Stimulated activated CD8-positive, alpha-beta memory T cell treated with anti-CD3 and anti-CD28 coated beads, Interleukin-4, amount 100 ng/mL, for 4 hours (primary cell): ENCODE data around the gene MACROD2.

Source experiments
- DNase-seq, 2 donors: peaks; one replicate each; pipeline ENCODE4 v3.0.0-alpha.2; 2020; ENCODE audit warnings: low read depth in 2 of 2, low spot score in 1 of 2

Gene MACROD2

DNA sequence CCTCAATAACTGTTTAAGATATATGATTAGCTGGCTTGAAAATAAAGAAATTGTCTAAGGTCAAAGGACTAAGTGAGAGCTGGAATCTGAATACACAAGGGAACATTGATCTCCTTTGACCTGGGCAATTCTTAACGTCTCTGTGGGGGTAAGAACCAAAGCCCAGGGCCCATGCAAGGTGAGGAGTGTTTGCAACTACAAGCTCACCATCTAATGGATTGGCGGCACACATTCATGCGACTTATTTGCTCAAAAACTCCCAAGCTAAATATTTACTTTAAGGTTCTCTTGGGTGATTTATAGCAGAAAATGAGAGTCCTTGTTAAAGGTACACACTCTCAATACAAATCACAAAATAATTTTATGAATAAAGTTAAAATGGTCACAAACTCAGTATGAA, 734.1 kb downstream of the MACROD2 start:
- DNase-seq: no peak

DNA sequence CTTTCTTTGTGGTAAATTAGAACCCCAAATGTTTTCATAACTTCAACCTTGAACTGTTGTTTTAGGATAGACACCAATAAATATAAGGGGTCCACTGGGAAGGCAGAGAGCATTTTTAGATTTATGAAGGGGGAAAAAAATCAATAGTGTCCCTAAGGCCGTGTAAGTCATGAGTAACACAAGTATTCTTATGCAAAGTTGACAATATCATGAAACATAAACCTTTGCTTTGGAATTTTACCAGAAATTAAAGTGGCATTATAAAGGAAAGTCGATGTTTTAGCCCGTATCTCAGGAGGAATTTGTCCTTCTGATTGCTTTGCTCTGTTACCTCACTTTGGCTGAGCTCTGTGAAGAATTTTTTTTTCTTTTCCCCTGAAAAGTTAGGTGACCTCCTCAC, 737.0 kb downstream of the MACROD2 start:
- no peak for DNase-seq

- DNase-seq: no peak
Observed at GRCh38 chr20:14732996-14733395, 737.7 kb downstream of the MACROD2 start.

DNA sequence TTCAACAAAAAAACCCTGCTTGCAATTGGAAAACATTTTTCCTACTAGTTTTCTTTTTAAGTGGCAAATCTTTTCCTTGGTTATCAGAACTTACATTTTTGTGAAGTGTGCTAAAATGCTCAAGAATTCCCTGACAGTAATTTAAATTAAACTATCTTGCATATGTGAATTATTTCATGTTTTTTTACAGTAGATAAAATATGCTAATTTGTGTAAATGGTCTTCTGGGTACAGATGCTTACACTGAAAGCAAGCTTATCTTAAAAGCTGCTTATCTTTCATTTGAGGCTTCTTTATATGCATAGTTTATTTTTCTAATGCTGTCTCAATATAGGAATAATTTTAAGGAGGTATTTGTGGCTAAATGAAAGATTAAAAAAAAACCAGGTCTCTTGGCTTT, 745.1 kb downstream of the MACROD2 start:
- no peak for DNase-seq

DNA sequence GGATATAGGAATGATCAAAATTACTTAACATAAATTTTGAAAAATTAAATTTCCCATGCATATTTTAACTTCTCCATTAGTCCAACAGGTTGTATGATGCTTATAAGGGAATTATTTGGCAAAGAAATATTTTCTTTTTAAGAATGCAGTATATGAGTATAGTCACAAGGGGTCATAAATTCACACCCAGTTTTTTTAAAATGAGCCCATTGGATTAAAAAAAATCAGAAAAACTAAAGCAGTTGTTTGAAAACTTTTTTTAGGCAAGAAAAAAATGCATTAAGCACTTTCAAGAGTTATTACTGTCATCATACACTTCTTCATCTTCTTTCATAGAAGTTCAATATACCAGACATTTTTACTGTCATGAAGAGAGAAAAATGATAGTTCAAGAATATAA, 746.3 kb downstream of the MACROD2 start:
- no peak for DNase-seq

GRCh38 chr20:14744723-14745122, 749.4 kb downstream of the MACROD2 start:
- no peak for DNase-seq

GRCh38 chr20:14745830-14746229, 750.5 kb downstream of the MACROD2 start:
- DNase-seq: no peak

DNA sequence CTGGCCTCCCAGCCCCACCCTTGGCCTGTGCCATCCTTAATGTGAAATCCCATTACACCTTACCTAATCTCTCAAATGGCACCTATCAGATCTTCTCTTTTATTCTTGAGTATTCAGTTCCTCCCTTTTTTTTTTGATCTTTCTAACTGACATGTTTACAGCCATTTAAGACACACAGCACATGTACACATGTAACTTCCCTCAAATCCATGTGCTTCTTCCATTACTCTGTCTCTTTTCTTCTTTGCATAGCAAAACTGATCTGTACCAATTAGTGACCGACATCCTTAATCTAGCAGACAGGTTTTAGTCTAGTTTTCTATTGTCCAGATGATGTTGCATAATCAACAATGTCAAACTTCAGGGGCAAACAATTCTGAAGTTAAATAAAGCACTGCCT, 755.9 kb downstream of the MACROD2 start:
- no peak for DNase-seq

GRCh38 chr20:14757728-14758127, 762.4 kb downstream of the MACROD2 start:
- no peak for DNase-seq

DNA sequence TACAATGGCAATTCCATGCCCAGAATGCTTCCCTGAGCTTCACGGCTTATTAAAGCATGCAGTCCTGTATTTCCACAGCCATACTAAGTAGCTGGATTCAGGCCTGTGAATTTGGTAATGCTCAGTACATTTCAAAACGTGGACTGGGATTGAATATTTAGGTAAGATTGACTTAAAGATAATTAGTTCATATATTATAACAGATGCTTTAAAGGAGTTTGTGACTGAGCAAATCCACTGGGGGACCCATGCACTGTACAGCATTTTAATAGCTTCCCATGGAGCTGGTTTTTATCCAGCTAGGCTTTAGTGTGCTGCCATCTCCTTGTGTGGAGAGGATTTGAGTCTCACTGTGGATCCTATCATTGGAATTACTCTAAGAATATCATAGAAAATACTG, 763.0 kb downstream of the MACROD2 start:
- no peak for DNase-seq

- DNase-seq: no peak
Observed at GRCh38 chr20:14759979-14760378, 764.7 kb downstream of the MACROD2 start.

GRCh38 chr20:14761903-14762302, 766.6 kb downstream of the MACROD2 start:
- no peak for DNase-seq

DNA sequence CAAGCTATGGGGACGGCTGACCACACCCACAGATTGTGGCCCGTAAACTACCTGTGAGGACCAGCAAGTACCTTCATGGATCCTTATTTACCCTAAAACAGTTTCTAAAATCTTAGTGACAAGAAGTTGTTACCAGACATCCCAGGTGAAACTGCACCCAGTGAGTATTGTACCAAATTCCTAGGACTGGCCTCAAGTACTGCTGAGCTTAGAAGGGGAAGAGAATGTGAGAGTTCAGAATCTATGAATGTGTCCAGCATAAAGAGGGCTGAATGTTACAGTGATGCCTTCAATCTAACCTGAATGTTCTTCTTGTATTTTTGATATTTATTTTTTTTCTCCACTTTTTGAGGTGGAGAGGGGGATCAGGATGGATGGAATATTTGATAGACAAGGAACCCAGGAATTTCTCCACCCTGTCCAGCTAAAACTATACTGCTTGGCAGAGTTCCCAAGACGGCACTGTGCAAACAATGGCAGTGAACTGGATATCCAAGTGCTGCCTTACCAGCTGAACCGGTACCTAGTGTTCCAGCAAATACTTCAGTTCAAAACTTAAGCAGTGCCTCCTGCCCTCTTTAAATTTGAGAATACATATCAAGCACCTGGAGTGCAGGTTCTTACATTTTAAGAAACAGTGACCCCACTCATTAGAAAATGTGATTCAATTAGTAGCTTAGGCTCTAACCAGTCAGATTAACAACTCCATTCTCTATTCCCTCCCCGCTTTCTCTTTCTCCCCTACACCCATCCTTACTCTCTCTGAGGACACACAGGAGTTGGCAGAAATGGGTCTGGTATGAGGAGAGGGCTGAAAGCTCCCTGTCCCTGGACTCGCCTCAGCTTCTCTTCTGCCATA, 769.4 kb downstream of the MACROD2 start:
- DNase-seq: no peak

GRCh38 chr20:14765370-14765701, 770.0 kb downstream of the MACROD2 start:
- DNase-seq: no peak

DNA sequence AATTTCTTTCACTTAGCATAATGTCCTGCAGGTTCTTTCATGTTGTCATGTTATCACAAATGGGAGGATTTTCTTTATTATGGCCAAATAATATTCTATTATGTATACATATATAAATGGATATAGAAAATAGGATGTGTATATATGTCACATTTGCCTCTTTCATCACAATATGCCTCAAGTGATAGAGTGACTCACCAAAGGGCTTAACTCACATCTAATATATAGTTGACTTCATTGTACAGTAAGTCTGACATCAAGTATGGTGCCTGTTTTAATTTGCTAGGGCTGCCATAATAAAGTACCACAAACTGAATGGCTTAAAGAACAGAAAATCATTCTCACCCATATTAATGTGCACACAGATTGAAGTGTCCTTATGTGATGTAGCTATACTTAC, 778.2 kb downstream of the MACROD2 start:
- no peak for DNase-seq

- no peak for DNase-seq
Observed at GRCh38 chr20:14775778-14776177, 780.5 kb downstream of the MACROD2 start.

GRCh38 chr20:14777591-14777990, 782.3 kb downstream of the MACROD2 start:
- DNase-seq: no peak

GRCh38 chr20:14778096-14778495, 782.8 kb downstream of the MACROD2 start:
- no peak for DNase-seq

- DNase-seq: no peak
Observed at GRCh38 chr20:14778875-14779274, 783.6 kb downstream of the MACROD2 start.

DNA sequence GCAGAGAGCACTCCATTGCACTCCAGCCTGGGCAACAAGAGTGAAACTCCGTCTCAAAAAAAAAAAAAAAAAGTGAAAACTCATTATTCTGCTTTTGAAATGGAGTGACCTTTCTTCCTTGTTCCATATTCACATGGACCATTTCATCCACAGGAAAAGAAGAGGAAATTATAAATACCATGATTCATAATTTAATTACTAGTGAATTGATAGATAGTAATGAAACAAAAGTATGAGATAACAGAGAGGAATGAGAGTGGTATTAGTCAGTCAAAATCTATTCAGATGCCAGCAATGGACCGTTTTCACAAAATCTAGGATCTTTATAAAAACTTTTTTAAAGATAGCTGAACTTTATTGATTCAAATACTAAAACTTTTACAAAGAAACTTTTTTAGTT, 785.2 kb downstream of the MACROD2 start:
- DNase-seq: no peak

DNA sequence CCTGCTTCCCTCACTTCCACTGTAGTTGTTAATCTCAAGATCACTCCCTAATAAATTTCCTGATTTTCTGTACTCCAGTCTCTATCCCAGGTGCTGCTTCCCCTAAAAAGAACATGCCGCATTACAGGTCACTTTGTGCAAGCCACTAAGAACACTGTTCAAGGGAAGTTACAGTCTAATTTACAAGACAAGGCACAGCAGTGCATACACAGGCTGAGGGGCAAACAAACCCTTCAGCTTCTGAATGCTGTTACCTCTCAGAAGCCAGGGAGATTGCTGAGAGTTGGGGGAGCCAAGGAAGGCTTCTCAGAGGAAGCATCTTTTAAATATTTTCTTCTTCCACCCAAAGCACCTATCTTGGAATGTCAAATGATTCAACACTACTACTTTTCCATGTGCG, 787.4 kb downstream of the MACROD2 start:
- no peak for DNase-seq

DNA sequence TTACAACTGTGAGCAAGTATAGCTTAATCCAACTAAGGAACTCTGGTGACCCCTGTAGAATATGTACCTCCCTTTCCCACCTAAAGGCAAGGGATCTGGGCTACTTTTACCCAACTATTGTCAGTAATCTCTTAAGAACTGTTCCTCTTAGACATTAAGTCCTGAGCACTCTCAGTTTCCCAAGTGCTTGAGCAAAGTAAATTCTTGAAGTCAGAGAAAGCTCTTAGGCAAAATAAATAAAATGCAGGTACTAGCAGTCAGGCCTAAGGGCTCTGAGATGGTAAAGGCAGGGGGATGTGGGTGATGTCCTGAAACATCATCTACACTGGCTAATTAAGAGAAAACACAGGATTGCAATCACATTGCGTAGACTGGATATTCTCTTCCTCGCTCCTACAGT, 788.5 kb downstream of the MACROD2 start:
- DNase-seq: no peak

DNA sequence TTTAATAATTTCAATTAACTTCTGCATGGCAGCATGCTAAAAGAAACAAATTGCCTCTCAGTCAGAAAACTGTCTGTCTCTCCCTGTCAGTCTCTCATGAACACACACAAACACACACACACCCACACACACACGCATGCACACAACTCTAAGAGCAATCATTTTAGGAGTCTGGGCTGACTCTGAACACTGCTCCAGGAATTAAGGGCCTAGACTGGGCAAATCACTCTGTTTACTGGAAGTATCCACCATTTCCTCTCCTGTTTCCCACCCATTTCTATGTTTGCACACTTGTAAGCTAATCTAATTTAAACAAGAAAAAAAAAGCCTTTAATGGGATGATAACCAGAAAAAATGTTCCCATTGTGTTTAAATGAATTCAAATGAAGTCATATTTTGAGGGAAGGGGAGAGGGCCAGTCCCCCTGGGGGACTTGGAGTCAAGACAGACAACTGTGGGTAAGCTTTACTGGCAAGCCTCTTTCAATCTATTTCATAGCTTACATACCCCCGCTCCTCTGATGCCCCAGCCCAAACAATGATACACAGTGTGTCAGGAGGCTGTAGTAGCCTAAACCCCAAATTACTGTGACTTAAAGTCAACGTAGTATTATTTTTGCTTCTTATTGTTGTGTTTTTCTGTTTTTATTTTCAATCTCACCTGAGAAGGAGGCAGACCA, 789.9 kb downstream of the MACROD2 start:
- DNase-seq: no peak
